NCI-H146 treated with DMSO at 0.1 percent for 48 hours (cell line): ENCODE measurements around the gene MADCAM1.
"Not testable (repeated sequence)": the region's sequence is repeated elsewhere in the genome, so short reads cannot be mapped to it uniquely, and the experiment has no call there.

Experiments used
- DNase-seq: peaks from one replicate; lab custom pipeline; 2025; ENCODE audit not compliant: unreplicated experiment; lab: John Stamatoyannopoulos, UW

The MADCAM1 gene

GRCh38 chr19:496112-496665 is at the start of gene MADCAM1:
Gene MADCAM1, plus strand, starts transcription at chr19:496486. Its CDS starts 14 bp downstream, at chr19:496500.
- no peak for DNase-seq

GRCh38 chr19:447064-447426 is 49.2 kb upstream of the MADCAM1 start:
- DNase-seq, result no peak

GRCh38 chr19:447816-448560 is 48.3 kb upstream of the MADCAM1 start:
- no peak for DNase-seq

- no peak for DNase-seq
Measured at GRCh38 chr19:449916-450315, 46.4 kb upstream of the MADCAM1 start.

GRCh38 chr19:450912-451481 is 45.3 kb upstream of the MADCAM1 start:
- not testable (repeated sequence) for DNase-seq

- no peak for DNase-seq
Measured at GRCh38 chr19:452829-453228, 43.5 kb upstream of the MADCAM1 start.

GRCh38 chr19:453606-454005 is 42.7 kb upstream of the MADCAM1 start:
- DNase-seq, result no peak

DNA sequence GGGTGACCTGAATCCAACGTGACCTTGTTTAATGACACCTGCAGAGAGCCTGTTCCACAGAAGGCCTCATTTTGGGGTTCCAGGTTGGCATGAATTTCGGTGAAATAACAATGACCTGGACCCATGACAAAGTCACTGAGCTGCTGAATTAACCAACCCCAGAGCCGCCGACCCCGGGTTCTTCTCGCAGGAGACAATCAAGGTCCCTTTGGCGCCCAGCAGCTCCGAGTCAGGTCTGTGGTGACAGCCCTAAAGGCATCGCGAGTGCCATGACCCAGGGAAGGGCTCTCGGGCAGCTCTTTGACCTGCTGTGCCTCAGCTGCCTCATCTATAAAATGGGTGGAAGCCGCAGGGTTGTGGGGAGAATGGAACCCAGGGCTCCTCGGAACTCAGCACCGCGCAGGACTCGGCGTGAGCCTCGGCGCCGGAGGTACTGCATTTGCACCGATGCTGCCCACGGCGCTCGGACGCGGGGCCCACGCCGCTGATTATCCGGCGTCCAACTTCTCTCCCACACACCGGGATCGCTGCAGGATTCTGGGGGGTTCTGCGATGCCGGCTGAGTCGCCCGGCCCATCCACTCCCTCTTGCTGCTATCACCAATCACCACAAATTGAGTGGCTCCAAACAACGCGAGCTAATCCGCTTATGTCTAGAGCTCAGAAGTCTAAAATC is 41.1 kb upstream of the MADCAM1 start:
- DNase-seq, result no peak

DNA sequence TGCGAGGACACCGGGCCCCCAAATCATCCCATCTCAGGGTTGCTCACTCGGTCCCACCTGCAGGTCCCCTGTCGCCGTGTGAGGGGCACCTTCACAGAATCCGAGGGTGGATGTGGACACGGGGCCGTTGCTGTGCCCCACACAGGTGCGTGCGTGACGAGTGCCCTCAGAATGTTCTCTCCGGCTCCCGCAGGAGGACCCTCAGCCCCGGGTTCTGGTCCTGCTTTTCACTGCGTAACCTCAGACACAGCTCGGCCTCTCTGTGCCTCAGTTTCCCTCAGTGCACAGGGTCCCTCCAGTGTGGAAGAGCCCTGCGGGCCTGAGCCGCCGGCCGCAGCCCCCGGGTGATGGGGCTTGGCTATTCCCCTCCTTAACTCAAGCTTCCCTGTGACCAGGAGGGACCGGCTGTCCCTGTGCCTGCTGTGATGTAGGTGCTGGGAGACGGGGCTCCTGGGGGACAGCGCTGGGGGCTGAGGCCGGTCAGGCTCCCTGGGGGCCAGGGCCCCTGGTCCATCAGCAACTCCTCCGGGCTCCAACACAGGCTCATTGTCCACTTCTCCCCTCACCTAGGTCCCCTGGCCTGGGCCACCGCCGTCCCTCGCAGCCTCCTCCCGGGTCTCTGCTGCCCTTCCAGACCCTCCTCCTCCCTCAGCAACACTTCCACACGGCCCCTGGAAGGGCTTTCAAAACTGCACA is 40.3 kb upstream of the MADCAM1 start:
- no peak for DNase-seq

DNA sequence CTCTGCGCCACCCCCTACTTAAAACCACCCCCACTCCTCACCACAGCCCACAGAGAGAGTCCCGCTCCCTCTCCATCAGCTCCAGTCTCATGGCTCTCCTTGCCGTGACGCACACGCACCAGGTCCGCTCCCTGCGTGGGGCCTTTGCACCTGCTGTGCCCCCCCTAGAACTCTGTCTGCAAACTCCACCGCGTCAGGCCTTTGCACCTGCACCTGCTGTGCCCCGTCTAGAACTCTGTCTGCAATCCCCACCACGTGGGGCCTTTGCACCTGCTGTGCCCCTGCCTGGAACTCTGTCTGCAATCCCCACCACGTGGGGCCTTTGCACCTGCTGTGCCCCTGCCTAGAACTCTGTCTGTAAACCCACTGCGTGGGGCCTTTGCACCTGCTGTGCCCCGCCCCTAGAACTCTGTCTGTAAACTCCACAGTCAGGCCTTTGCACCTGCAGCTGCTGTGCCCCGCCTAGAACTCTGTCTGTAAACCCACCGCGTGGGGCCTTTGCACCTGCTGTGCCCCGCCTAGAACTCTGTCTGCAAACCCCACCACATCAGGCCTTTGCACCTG is 39.7 kb upstream of the MADCAM1 start:
- no peak for DNase-seq

- no peak for DNase-seq
Measured at GRCh38 chr19:457636-458035, 38.6 kb upstream of the MADCAM1 start.

- no peak for DNase-seq
Measured at GRCh38 chr19:458091-459042, 37.9 kb upstream of the MADCAM1 start.

DNA sequence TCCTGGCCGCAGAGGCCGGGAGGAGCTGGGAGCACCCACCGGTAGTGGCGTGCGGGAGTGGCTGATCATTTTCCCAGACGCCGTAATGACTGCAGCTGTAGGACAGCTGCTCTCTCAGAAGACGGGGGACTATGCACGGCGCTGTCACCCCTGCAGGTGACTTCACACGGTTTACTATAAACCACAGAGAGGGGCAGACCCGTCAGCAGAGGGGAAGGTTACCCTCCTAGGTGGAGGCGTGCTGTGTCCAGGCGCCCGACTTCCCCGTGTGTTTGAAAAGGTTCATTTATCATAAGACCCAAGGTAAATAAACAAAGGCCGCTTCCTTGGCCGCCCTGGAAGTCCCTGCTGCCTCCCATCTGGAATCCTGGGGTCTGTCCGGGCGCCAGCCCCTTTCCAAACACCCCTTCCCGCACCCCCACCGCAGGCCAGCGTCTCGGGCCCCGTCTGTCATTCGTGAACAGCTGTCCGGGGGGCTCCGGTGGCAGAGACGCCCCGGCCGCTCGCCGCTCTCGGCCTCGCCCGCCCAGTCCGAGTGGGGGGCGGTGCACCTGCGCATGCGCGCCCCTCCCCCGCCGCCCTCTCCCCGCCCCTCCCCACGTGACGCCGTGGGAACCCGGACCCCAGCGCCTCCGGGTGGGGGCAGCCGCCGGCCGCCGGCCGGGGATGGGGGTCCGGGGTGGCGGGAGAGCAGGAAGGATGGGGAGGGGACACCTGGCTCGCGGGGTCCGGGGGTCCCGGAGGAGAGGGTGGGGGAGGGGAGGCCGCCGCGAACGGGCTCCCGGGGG is 36.4 kb upstream of the MADCAM1 start:
- peak; percentile 33 for DNase-seq

DNA sequence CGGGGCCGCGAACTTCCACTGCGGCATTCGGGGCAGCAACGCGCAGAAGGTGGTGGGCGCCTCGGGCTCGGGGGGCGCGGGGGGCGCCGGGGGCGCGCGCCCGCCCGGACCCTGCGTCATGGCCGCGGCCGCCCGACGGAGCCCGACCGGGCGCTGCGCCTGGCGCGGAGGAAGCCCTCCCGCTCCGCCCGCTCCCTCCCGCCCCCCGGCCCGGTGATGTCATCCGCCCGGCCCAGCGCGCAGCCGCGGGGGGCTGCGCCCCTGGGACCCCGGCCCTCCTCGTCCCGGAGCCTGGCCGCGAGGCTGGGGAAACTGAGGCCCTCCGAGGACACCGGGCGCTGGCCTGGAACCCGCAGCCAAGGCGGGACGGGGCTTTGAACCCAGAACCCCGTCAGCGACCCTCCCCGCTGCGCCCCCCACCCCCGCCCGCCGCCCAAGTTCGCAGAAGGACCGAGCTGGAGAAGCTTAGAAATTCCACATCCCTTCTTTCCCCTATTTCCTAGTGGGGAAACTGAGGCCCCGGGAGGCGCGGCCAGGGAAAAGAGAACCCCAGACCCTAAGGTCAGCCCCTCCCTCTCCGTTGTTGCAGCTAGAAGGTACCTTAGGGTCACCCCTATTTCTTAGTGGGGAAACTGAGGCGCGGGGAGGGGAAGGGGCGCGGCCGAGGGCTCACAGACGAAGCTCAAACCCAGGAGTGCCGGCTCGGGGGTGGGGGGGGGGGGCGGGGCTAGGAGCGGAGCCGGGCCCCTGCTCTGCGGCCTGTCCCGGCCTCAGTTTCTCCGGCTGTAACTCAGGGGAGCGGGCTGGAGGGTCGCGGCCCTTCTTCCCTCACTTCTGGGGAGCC is 35.2 kb upstream of the MADCAM1 start, which contains the start of gene SHC2:
Gene SHC2 (minus strand): TSS at position 157 of the 844 bp plus-strand sequence. CDS start 37 bp downstream, at position 120.
- no peak for DNase-seq

- peak; percentile 39 for DNase-seq
Measured at GRCh38 chr19:461721-462551, 34.4 kb upstream of the MADCAM1 start.

DNA sequence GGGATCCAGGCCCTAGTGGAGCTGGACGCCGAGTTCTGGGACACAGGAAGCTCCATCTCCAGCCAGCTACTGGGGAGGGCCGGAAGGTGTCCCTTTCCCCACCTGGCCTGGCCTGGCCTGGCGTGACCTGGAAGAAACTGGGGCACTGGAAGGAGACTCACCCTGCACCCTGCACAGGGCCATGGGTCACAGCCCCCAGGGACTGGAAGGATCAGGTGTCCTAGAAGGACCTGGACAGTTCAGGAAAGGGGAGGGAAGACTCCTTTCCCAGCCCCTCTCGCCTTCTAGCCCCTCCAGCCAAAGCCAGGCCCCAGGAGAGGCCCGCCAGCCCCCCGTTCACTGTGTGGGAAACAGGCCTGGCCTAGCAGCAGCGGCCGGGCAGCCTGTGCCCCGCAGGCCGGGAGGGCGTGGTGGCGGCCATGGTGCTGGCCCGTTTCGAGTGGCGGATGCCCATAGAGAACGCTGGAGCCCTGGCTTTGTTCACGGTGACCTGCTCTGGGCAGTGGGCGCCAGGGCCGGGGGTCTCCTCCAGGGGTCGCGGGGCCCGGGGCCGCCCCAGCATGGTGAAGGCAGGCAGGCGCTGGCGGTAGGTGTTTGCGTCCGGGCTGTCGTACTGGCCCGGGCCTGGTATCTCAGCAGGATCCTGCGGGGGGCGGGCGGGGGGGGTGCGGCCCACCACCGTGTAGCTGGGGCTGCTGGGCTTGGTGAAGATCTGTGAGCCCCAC is 32.6 kb upstream of the MADCAM1 start:
- DNase-seq, result no peak

DNA sequence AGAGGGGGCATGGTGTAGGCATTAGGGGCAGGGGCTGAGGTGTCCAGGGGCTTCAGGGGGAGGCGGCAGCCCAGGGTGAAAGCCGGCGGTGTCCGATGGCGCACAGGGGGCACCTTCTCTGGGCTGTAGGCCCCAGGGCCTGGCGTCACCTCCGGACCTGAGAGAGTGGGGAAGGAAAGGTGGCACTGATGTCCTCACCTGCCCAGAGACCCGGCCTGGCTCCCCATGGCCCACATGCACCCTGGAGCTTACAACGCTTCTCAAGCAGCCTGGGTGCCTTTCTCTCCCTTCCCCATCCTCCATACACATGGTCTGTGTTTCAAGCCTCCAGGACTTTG is 32.1 kb upstream of the MADCAM1 start:
- no peak for DNase-seq
